GM18951 (cell line): ENCODE data around the gene LYSMD4.
"Not testable (repeated sequence)": the region's sequence is repeated elsewhere in the genome, so short reads cannot be mapped to it uniquely, and the experiment has no call there.

Source experiments
- POLR2A ChIP-seq: IDR thresholded peaks from 4 replicates; pipeline ENCODE4 v1.6.1; 2011; ENCODE audit warnings: mild to moderate bottlenecking; ENCODE audit not compliant: insufficient read length, insufficient read depth; ENCODE audit errors: extremely low read depth
- in situ Hi-C: fragments of 300-500 bp; cut with MboI; formaldehyde crosslinking; loops from one replicate; pipeline ENCODE4 v1.12.0; 2022; ENCODE audit warnings: low sequenced_read_pairs, mixed read lengths, inconsistent platforms; ENCODE audit not compliant: unreplicated experiment

The LYSMD4 gene

GRCh38 chr15:99733268-99734039 lies at the start of gene LYSMD4:
Gene LYSMD4 (minus strand): TSS chr15:99733437. CDS start chr15:99731999, 1,438 bp downstream.
- in situ Hi-C loops = no loop called here
- TF ChIP-seq POLR2A = peak; percentile 70

GRCh38 chr15:99782029-99782428 lies 48.8 kb upstream of the LYSMD4 start:
- in situ Hi-C loops = not testable (repeated sequence)

- in situ Hi-C loops = no loop called here
- no peak for TF ChIP-seq POLR2A
These were observed 43.9 kb upstream of the LYSMD4 start for GRCh38 chr15:99777144-99777543.

DNA sequence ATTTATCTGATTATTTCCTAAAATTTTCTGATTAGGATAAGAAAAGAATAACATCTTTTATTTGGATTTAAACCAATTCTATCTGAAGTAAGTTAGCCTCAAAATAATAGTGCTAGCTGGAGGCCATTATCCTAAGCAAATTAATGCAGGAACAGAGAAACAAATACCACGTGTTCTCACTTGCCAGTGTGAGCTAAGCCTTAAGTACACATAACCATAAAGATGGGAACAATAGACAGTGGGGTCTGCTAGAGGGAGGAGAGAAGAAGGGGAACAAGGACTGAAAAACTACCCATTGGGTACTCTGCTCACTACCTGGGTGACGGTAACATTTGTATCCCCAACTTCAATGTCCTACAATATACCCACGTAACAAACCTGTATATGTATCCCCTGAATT lies 31.3 kb upstream of the LYSMD4 start:
- TF ChIP-seq POLR2A = no peak
- in situ Hi-C loops = no loop called here

- in situ Hi-C loops = no loop called here
- TF ChIP-seq POLR2A = no peak
These were observed 30.6 kb upstream of the LYSMD4 start for GRCh38 chr15:99763827-99764226.

DNA sequence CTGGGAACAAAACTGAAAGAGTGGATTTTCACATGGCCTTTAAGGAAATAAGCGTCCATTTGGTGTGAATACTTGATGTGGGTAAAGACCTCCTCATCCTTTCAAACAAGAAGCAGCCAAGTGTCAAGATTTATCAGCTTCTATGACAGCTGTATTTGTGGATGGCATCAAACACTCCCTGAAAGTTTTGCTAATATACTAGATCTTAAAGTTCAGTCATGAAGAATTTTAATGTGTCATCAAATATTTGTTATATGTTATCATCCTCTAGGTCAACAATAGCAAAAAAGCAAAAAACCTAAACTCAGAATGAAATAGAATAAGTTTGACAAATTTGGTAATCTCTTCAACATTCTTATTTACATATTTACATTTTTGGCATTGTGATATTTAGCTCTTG lies 29.1 kb upstream of the LYSMD4 start:
- in situ Hi-C loops = no loop called here
- no peak for TF ChIP-seq POLR2A

DNA sequence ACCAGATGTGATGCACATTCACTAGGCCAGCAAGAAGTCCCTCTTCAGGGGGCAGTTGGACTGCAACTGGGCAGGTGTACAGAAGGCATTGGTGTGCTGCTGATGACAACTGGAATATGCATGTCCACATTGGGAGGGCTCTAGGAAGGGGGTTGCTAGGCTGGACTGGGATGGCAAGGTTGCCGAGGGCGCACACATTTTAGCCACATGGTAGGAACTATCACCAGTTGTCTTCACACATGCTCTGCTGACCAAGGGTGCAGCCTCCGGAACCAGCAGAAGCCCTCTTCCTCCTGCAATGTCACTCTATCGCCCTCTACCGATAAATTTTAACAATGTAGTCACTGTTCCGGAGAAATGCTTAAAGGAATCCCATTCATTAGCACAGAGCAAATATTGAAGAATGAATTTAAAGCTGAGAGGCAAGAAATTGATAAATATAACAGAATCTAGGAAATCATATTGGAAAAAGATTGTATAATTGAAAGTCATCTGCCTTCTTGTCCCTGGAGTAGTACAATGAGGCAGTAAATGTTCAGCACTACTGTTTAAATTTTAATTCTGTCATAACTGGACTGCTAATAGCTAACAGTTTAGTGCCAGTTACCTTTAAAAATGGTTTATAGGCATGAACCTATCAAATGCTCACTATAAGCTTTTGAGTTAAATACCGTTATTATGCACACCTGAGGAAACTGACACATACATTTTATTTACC lies 22.6 kb upstream of the LYSMD4 start:
- in situ Hi-C loops = no loop called here
- TF ChIP-seq POLR2A = no peak

DNA sequence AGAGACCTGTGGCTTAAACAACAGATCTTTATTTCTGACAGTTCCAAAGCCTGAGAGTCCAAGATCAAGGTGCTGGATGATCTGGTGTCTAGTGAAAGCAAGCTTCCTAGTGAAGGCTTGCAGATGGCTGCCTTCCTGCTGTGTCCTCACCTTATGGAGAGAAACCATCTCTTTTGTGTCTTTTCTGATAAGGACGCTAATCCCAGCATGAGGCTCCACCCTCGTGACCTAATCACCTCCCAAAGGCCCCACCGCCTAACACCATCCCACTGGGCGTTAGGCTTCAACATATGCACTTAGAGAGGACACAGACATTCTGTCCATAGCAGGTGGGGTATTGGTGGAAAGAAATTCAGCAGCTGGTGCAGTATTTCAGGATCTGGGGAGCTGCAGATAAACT lies 19.8 kb upstream of the LYSMD4 start:
- no peak for TF ChIP-seq POLR2A
- in situ Hi-C loops = no loop called here

- TF ChIP-seq POLR2A = no peak
- in situ Hi-C loops = no loop called here
These were observed 19.3 kb upstream of the LYSMD4 start for GRCh38 chr15:99752556-99752955.

GRCh38 chr15:99750326-99750725 lies 17.1 kb upstream of the LYSMD4 start:
- in situ Hi-C loops = not testable (repeated sequence)

GRCh38 chr15:99749386-99749785 lies 16.1 kb upstream of the LYSMD4 start:
- in situ Hi-C loops = no loop called here
- no peak for TF ChIP-seq POLR2A

DNA sequence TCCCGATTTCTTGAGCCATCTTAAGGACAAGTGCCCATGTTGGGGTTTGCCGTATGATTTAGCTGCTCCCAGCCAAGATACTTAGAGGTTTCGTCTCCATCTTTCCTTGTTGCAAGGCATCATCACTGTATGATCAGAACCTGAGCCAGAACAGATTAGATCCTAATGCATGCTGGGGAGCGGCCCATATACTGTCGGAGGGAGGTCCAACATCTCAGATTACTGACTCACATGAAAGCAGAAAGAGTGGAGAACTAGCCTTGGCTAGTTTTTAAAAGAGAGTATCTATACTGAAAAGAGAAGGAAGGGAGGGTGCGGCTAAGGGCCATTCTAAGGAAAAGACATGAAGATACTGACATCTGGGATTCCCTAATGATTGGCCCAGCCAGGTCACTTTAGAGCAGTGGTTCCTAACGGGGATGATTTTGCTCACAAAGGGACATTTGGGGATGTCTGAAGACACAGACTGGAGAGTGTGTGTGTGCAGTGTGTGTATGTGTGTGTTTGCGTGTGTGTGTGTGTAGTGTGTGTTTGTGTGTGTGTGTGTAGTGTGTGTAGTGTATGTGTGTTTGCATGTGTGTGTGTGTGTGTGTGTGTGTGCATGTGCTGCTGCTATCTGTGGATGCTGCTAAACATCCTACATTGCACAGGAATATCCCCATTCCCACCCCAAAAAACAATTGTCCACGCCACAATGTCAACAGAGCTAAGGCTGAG lies 12.3 kb upstream of the LYSMD4 start:
- in situ Hi-C loops = no loop called here
- TF ChIP-seq POLR2A = no peak

GRCh38 chr15:99744142-99744541 lies 10.9 kb upstream of the LYSMD4 start:
- in situ Hi-C loops = no loop called here

DNA sequence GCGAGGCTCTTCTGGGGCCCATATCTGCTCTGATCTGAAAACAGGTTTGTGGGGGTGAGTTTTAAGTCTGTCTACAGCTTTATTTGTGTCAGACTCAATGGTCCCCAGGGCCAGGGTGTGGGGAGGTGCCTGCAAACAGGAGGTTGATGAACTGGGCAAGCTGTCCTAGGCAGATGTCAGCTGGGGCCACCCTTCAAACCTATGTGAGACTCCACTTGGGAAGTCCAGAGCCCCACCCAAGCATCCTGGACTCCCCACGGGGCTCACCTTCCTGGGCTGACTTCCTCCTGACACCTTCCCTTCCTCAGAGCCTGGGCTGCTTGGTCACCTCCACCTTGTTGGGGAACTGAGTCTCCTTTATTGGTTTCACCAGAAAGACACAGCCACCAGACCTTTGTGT lies 8.6 kb upstream of the LYSMD4 start:
- in situ Hi-C loops = no loop called here
- no peak for TF ChIP-seq POLR2A

More at GRCh38 chr15:99744142-99744541, 10.9 kb upstream of the LYSMD4 start:
- TF ChIP-seq POLR2A = no peak
